NCI-H146 treated with DMSO at 0.1 percent for 48 hours (cell line): Measurements from ENCODE around the gene ACSL6.

ENCODE experiments used
- DNase-seq: peaks from one replicate; lab custom pipeline; 2025; ENCODE audit not compliant: unreplicated experiment; lab: John Stamatoyannopoulos, UW

ACSL6 gene

GRCh38 chr5:132001647-132002561 lies 9.6 kb downstream of the ACSL6 start:
- DNase-seq: no peak

GRCh38 chr5:132000677-132001453 lies 10.6 kb downstream of the ACSL6 start:
- DNase-seq: no peak

- DNase-seq: no peak
Observed at GRCh38 chr5:132000241-132000490, 11.3 kb downstream of the ACSL6 start.

- DNase-seq: no peak
Observed at GRCh38 chr5:131999441-132000240, 11.8 kb downstream of the ACSL6 start.

GRCh38 chr5:131999041-131999440 lies 12.4 kb downstream of the ACSL6 start:
- DNase-seq: no peak

- DNase-seq: no peak
Observed at GRCh38 chr5:131998431-131999040, 12.9 kb downstream of the ACSL6 start.

- no peak for DNase-seq
Observed at GRCh38 chr5:131997727-131998117, 13.7 kb downstream of the ACSL6 start.

GRCh38 chr5:131997026-131997726 lies 14.3 kb downstream of the ACSL6 start:
- no peak for DNase-seq

- DNase-seq: no peak
Observed at GRCh38 chr5:131996210-131997025, 15.0 kb downstream of the ACSL6 start.

GRCh38 chr5:131994533-131995226 lies 16.8 kb downstream of the ACSL6 start:
- DNase-seq: no peak

GRCh38 chr5:131994090-131994489 lies 17.4 kb downstream of the ACSL6 start:
- no peak for DNase-seq

- no peak for DNase-seq
Observed at GRCh38 chr5:131993676-131994075, 17.8 kb downstream of the ACSL6 start.

GRCh38 chr5:131992370-131992769 lies 19.1 kb downstream of the ACSL6 start:
- no peak for DNase-seq

GRCh38 chr5:131991593-131992324 lies 19.7 kb downstream of the ACSL6 start:
- no peak for DNase-seq

GRCh38 chr5:131990716-131991115 lies 20.7 kb downstream of the ACSL6 start:
- no peak for DNase-seq

GRCh38 chr5:131988601-131989000 lies 22.9 kb downstream of the ACSL6 start:
- DNase-seq: no peak

GRCh38 chr5:131987251-131987650 lies 24.2 kb downstream of the ACSL6 start:
- no peak for DNase-seq

- no peak for DNase-seq
Observed at GRCh38 chr5:131986161-131986912, 25.1 kb downstream of the ACSL6 start.
